Activated T-helper 2 cell treated with anti-CD3 and anti-CD28 coated beads, Interferon-gamma antibody, Interleukin-2, Interleukin-4, amounts not matched to agents 10 μg/mL and 5 μg/mL and 100 μg/mL, durations not matched to agents 14 hours and 24 hours and 36 hours (primary cell): ENCODE results near the gene ADCYAP1. TPM values are rescaled to one million over a fixed set of nuclear protein-coding genes. Genes with fewer than 3 reads are reported as not detected.
"Not testable (repeated sequence)": the region's sequence is repeated elsewhere in the genome, so short reads cannot be mapped to it uniquely, and the experiment has no call there.

Source experiments
- DNase-seq: peaks from one replicate; pipeline ENCODE4 v3.0.0; 2021; ENCODE audit warnings: low spot score
- H3K27ac Mint-ChIP-seq: one replicate; pipeline ENCODE4 v1.8.0; 2021; ENCODE audit warnings: mixed read lengths
- H3K27me3 Mint-ChIP-seq: one replicate; pipeline ENCODE4 v1.8.0; 2021; ENCODE audit warnings: low read depth, mixed read lengths
- H3K36me3 Mint-ChIP-seq: one replicate; pipeline ENCODE4 v1.8.0; 2021; ENCODE audit warnings: low read depth, mixed read lengths
- H3K4me1 Mint-ChIP-seq: one replicate; pipeline ENCODE4 v1.8.0; 2021; ENCODE audit warnings: low read depth, mixed read lengths
- H3K4me3 Mint-ChIP-seq: one replicate; pipeline ENCODE4 v1.8.0; 2021; ENCODE audit warnings: low read depth, mild to moderate bottlenecking, moderate library complexity, mixed read lengths
- H3K9me3 Mint-ChIP-seq: one replicate; pipeline ENCODE4 v1.8.0; 2021; ENCODE audit warnings: mixed read lengths
- intact Hi-C: fragments of 100-400 bp; cut with micrococcal nuclease; formaldehyde crosslinking; loops from one replicate; pipeline ENCODE4 v1.15.1; 2023
- total RNA-seq: library from RNA; stranded (reverse); gene quantifications from 2 replicates; pipeline ENCODE4 v1.2.3, GENCODE V29; 2022

ADCYAP1 gene
- total RNA-seq: not detected in 2 replicates

DNA sequence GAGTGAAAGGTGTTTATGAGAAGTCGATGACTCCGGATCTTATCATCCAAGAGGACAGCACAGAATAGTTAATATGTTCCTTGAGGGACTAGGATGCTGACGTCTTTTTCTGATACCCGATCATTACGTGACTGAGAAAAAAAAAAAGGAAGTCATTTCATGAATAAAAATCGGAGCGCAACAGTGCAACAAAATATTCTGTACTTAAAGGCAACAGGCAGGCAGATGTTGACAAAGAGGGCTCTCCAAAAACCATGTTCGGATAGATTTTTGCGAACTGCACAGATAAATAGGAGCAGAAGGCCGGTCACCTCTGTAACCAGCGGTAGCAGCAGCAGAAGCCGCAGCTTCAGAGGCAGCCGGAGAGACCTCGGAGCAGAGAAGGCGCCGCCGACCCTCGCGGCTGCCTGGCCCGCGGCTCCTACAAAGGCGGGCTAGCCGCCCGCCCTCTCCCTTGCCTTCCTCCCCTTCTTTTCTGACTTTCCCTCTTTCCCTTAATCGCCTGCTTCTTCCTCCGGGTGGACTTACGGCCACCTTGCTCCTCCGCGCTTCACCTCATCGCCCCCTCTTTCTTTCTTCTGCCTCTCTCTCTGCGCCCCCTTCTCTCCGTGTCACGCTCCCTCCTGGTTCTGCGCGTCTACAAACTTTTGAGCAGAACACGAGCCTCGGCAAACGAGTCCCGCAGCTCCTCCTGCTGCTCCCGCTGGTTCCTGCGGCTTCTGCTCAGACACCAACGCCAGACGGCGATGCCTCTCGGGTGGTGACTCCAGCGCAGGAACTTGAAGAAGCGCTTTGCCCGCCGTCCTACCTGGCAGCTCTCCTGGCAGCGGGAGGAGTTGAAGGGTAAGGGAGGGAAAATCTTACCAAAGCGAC lies at the start of gene ADCYAP1:
TSS of gene ADCYAP1 (plus strand) at position 654 of the 873 bp plus-strand sequence. CDS start 516 bp downstream, outside the sequence.
- no peak within 1 kb of the TSS for H3K4me3 Mint-ChIP-seq
- intact Hi-C loops: no loop called here
- peaks cover 9% of the 10 kb centered on the region for H3K4me1 Mint-ChIP-seq
- no peak for DNase-seq
- H3K36me3 Mint-ChIP-seq: peaks cover 3% of the 10 kb centered on the region
- H3K9me3 Mint-ChIP-seq: peaks cover 3% of the 10 kb centered on the region
- peaks cover 66% of the 10 kb centered on the region for H3K27me3 Mint-ChIP-seq
- H3K27ac Mint-ChIP-seq: peak within 1 kb of the TSS; percentile 16

DNA sequence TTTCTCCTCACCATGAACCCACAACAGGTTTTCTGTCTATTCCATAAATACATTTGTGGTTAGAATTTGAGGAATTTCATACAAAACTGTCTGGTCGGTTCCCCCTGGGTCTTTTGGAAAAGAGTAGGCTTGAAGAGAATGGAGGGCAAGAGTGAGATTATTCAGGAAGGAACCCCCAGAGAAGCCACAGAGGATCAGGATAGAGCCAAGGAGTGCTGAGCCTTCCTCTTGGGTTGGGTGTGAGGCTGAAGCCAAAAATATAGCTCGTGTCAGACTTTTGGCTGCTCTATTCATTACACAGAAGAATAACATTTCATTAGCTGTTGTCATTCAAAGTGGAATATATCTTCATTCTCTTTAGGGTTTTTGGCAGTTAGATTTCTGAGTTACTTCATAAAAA lies 46.7 kb upstream of the ADCYAP1 start:
- no peak overlapping the region for H3K27ac Mint-ChIP-seq
- no peaks in the 10 kb centered on the region for H3K4me1 Mint-ChIP-seq
- H3K9me3 Mint-ChIP-seq: no peaks in the 10 kb centered on the region
- H3K36me3 Mint-ChIP-seq: no peaks in the 10 kb centered on the region
- H3K4me3 Mint-ChIP-seq: no peak overlapping the region
- no peak for DNase-seq
- intact Hi-C loops: no loop called here
- peaks cover 14% of the 10 kb centered on the region for H3K27me3 Mint-ChIP-seq

DNA sequence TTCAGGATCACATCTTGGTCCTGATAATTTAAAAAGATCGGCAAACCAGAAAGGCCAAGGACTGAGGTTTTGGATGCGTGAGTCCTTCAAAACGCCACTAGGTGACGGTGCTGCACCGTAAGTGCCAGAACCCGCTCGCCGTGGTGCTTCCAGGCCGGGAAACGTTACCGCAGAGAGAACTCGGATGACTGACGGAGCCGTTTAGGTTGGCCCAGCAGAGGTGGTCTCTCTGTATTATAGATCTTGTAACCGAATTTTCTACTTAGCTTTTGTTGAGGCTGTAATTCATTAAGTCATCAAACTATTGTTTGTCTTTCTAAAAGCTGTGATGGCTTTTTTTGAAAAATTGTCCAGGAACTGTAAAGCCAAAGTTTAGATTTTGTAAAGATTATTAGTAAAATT lies 39.8 kb upstream of the ADCYAP1 start:
- Mint-ChIP-seq H3K36me3 (no peaks in the 10 kb centered on the region), H3K9me3 (no peaks in the 10 kb centered on the region)

DNA sequence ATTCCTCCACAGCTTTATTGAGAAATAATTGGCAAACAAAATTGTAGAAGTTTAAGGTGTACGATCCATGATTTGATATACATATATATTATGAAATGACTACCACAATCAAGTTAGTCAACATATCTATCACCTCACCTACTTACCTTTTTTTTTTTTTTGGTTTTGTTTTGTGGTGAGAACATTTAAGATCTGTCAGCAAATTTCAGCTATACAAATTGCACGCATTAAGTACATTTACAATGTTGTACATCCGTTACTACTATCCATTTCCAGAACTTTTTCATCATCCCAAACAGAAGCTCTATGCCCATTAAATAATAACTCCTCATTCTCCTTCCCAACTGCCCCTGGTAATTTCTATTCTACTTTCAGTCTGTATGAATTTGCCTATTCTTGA lies 37.4 kb upstream of the ADCYAP1 start:
- Mint-ChIP-seq H3K4me3 (no peak overlapping the region), H3K4me1 (peaks cover 4% of the 10 kb centered on the region), H3K36me3 (no peaks in the 10 kb centered on the region), H3K27ac (no peak overlapping the region), H3K9me3 (no peaks in the 10 kb centered on the region), H3K27me3 (peaks cover 22% of the 10 kb centered on the region)
- intact Hi-C loops: loop anchor here (10.0 kb wide), 2 partner anchors 798 to 1678 kb away; no protein-coding TSS in a partner anchor
- no peak for DNase-seq

More for the DNA sequence above, 39.8 kb upstream of the ADCYAP1 start:
- Mint-ChIP-seq H3K27me3 (peaks cover 33% of the 10 kb centered on the region), H3K27ac (no peak overlapping the region), H3K4me3 (no peak overlapping the region), H3K4me1 (peaks cover 4% of the 10 kb centered on the region)
- DNase-seq: peak; percentile 43
- intact Hi-C loops: loop anchor here (2.0 to 10.0 kb wide), 3 partner anchors 96 to 1680 kb away; no protein-coding TSS in a partner anchor

DNA sequence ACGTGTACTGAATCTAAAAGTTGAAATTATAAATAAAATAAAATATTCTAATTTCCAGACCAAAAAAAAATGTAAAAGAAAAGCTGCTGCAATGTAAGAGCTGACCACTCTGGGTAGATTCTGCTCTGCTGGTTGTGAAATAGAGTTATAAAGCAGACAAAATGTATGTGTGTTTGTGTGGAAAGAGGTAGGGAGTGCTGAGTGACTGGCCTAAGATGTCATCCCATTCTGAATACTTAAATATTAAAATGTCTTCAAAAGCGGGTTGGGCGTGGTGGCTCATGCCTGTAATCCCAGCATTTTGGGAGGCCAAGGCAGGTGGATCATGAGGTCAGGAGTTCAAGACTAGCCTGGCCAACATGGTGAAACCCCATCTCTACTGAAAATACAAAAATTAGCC lies 31.2 kb upstream of the ADCYAP1 start:
- H3K27me3 Mint-ChIP-seq, H3K36me3 Mint-ChIP-seq, DNase-seq, H3K4me1 Mint-ChIP-seq, intact Hi-C loops, H3K9me3 Mint-ChIP-seq, H3K27ac Mint-ChIP-seq: not testable (repeated sequence)
- peak overlapping the region; percentile 33 for H3K4me3 Mint-ChIP-seq

DNA sequence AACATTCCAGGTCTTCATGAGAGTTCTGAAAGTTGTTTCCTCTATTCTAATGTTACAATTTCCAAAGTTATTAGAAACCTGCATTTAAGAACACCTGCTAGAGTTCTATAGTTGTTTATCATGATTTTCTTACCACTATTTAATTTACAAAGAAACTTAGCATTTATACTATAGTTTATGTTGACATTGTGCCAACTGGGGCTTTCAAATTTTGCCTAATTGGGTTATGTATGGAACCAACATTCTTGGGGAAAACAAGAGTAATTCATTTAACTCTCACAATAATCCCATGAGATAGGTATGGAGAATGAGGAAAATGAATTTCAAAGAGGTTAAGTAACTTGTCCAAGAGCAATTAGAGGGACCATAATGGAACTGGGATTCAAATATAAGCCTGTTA lies 28.8 kb upstream of the ADCYAP1 start:
- H3K9me3 Mint-ChIP-seq: no peaks in the 10 kb centered on the region
- intact Hi-C loops: no loop called here
- H3K36me3 Mint-ChIP-seq: no peaks in the 10 kb centered on the region
- H3K27ac Mint-ChIP-seq: no peak overlapping the region
- peaks cover 4% of the 10 kb centered on the region for H3K4me1 Mint-ChIP-seq
- peaks cover 3% of the 10 kb centered on the region for H3K27me3 Mint-ChIP-seq
- no peak overlapping the region for H3K4me3 Mint-ChIP-seq
- no peak for DNase-seq

DNA sequence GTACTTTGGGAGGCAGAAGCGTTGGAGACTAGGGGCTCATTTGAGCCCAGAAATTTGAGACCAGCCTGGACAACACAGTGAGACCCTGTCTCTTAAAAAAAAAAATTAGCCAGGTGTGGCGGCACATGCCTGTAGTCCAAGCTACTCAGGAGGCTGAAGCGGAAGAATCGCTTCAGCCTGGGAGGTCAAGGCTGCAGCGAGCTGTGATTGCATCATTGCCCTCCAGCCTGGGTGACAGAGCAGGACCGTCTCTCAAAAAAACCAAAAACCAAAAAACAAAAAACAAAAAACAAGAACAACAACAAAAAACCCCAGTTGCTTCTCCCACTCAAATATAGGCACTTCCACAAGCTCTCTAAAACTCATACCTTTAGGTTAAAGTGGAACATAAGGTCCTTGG lies 27.4 kb upstream of the ADCYAP1 start:
- intact Hi-C loops: no loop called here
- DNase-seq: no peak
- Mint-ChIP-seq H3K36me3 (no peaks in the 10 kb centered on the region), H3K4me3 (no peak overlapping the region), H3K27ac (no peak overlapping the region), H3K4me1 (peaks cover 4% of the 10 kb centered on the region), H3K9me3 (no peaks in the 10 kb centered on the region), H3K27me3 (peaks cover 3% of the 10 kb centered on the region)

DNA sequence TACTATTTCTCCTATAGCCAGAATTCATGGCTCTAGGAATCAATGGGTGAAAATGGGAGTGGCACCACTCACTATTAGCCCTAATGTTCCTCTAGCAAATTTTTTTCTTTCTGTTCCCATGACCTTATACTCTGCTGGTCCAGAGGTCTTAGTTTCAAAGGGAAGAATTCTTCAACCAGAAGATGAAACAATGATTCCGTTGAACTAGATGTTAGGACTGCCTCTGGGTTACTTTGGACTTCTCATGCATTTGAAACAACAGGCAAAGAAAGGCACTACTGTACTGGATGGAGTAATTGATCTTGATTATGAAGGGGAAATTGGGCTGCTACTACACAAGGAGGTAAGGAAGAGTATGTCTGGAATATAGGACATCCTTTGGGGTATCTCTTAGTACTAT lies 18.6 kb upstream of the ADCYAP1 start:
- Mint-ChIP-seq H3K4me1 (no peaks in the 10 kb centered on the region), H3K36me3 (no peaks in the 10 kb centered on the region), H3K27ac (no peak overlapping the region), H3K9me3 (no peaks in the 10 kb centered on the region), H3K27me3 (no peaks in the 10 kb centered on the region), H3K4me3 (no peak overlapping the region)
- intact Hi-C loops: no loop called here
- DNase-seq: no peak

DNA sequence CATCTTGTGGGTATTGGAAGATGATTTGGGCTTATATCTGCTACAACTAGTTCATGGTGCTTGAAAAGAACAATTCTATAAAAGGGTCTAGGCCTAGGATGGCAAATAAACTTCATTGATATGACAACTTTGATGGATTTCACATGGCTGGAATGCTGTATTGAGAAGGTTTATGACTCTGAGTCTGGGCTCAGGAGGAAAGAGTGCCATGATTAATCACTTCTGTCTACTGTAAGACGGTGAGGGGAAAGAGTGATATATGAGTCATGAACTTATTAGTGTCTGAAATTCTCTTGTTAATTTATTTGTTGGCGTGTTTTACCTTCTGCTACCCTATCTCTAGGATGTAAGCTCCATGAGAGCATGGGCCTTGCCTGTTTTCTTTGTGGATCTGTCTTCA lies 17.0 kb upstream of the ADCYAP1 start:
- Mint-ChIP-seq H3K4me3 (no peak overlapping the region), H3K36me3 (no peaks in the 10 kb centered on the region), H3K9me3 (no peaks in the 10 kb centered on the region), H3K27me3 (no peaks in the 10 kb centered on the region), H3K27ac (no peak overlapping the region), H3K4me1 (no peaks in the 10 kb centered on the region)
- intact Hi-C loops: no loop called here
- DNase-seq: no peak

DNA sequence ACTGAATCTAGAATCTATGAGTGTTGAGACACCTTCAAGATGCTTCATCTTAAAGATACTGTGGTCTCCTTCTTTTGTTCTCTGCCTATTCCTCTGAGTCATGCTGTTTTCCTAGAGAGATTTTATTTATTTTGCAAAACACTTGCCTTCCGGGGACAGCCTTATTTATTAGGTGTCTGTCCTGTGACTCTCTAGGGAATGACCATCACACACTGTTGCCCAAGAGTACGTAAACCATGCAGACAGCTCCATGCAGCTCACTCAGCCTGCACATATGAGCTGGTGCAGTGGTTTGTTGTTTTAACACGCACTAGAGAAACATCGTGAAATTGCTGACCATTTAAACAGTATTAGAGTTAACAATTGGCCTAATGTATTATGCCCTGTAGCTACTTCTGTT lies 12.4 kb upstream of the ADCYAP1 start:
- Mint-ChIP-seq H3K9me3 (no peaks in the 10 kb centered on the region), H3K4me1 (no peaks in the 10 kb centered on the region), H3K36me3 (no peaks in the 10 kb centered on the region), H3K27ac (no peak overlapping the region), H3K4me3 (no peak overlapping the region), H3K27me3 (peaks cover 2% of the 10 kb centered on the region)
- no peak for DNase-seq
- intact Hi-C loops: no loop called here

DNA sequence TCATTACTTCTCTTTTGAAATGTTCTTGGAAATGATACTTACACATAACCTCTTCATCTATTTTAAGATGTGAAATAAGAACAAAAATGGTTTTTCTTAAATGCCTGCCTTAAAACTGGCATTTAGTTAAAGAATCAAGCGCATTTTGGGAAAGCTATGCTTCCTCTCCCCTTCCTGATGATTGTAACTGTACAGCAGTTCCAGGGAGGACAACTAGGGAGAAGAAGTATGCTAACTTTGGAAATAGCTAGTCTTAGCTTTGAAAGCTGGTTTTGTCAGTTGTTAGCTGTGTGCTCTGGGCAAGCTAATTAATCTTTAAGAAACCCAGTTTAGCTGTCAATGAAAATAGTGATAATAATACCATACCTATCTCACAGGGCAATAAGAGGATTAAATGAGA lies 8.4 kb upstream of the ADCYAP1 start:
- no peak overlapping the region for H3K4me3 Mint-ChIP-seq
- DNase-seq: no peak
- H3K27me3 Mint-ChIP-seq: peaks cover 8% of the 10 kb centered on the region
- intact Hi-C loops: no loop called here
- H3K4me1 Mint-ChIP-seq: no peaks in the 10 kb centered on the region
- H3K27ac Mint-ChIP-seq: no peak overlapping the region
- H3K36me3 Mint-ChIP-seq: no peaks in the 10 kb centered on the region
- no peaks in the 10 kb centered on the region for H3K9me3 Mint-ChIP-seq

DNA sequence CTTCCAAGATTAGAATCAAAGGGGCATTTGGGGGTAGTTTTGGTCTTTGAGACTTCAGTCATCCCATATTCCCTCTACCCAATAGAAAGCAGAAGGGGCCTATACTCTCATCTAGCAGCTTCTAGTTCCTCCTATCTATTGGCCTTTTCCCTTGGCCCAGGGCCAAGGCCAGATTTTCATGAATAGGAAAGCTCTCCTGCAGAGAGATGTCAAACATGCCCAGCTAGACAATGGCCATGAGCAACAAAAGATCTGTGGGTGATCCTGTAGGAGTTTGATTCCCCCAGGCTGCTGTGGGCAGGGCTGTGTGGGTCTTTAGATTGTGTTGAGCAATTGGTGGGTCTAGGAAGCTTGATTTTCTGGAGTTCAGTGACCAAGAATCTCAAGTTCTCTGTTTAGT lies 2.9 kb upstream of the ADCYAP1 start:
- H3K27me3 Mint-ChIP-seq: peaks cover 51% of the 10 kb centered on the region
- H3K4me3 Mint-ChIP-seq: no peak overlapping the region
- H3K27ac Mint-ChIP-seq: no peak overlapping the region
- no peaks in the 10 kb centered on the region for H3K36me3 Mint-ChIP-seq
- H3K9me3 Mint-ChIP-seq: peaks cover 3% of the 10 kb centered on the region
- no peak for DNase-seq
- intact Hi-C loops: no loop called here
- H3K4me1 Mint-ChIP-seq: peaks cover 2% of the 10 kb centered on the region

DNA sequence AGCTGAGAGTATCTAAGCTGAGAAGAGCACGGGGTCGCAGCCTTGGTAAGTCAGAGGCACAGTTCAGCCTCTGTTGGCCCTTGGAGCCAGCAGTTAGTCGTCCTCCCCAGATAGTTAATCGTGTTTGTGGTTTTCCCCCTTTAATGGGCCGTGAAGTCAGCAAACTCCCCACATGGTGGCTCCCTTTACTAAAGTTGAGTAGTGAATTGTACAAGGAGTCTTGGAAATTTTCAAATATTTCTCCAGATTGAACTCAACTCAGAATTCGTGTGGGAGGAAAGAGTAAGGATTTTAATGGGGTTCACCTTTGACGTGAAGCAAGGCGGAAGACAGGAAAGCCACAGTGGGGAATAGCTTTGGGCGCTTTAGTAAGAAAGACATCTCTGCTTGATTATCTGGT lies 2.4 kb upstream of the ADCYAP1 start:
- DNase-seq: no peak
- H3K36me3 Mint-ChIP-seq: no peaks in the 10 kb centered on the region
- H3K27me3 Mint-ChIP-seq: peaks cover 53% of the 10 kb centered on the region
- no peak overlapping the region for H3K27ac Mint-ChIP-seq
- peaks cover 2% of the 10 kb centered on the region for H3K4me1 Mint-ChIP-seq
- intact Hi-C loops: no loop called here
- H3K9me3 Mint-ChIP-seq: peaks cover 3% of the 10 kb centered on the region
- no peak overlapping the region for H3K4me3 Mint-ChIP-seq
